Measurements from ENCODE around the gene DPEP2.
"Not testable (repeated sequence)": the region's sequence is repeated elsewhere in the genome, so short reads cannot be mapped to it uniquely, and the experiment has no call there.

Gene DPEP2

DNA sequence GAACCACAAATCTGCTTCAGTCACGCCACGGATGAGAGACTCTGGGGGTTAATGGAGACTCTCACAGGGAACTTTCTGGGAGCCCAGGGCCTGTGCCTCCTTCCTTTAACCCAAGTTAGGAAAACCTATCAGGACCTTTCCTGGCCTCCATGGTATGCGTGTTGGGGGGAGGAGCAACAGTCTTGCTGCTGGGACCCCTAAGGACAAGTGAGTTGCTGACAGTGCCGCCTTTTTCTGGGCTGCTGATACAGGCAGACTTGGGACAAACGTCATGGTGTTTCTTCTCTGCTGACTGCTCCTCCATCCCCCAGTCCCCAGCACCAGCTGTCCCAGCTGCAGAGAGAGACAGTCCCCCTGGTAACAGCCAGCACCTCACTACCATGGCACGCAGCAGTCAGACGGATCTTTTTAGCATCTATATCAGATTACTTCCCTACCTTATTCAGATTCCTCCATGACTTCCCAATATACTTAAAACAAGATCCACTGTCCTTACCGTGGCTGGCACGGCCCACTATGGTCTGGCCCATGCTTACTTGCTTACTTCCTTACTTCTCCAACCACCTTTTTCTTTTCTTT lies 10.0 kb upstream of the DPEP2 start:
- in situ Hi-C loops (cut with MboI; ENCODE audit: low sequenced_read_pairs): no loop called here

DNA sequence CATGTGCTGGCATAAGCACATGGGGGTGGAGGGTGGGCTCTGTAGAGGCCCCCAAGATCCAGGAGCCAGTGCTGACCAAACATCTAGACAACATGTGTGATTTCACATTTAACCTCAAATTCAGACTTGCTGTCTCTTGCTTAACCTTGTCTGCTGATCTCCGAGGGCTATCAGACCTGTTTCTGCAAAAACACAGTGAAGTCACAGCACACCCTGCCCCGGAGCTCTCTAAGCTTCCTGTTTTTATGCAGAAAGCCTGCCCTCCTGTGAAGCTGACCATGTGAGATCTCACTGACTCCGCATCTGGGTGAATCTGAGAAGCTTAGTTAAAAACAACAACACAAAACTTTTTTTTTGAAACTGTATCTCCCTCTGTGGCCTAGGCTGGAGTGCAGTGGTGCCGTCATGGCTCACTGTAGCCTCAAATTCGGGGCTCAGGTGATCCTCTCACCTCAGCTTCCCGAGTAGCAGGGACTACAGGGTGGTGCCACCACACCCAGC lies 6.6 kb upstream of the DPEP2 start:
- in situ Hi-C loops (cut with MboI; ENCODE audit: low sequenced_read_pairs): no loop called here

DNA sequence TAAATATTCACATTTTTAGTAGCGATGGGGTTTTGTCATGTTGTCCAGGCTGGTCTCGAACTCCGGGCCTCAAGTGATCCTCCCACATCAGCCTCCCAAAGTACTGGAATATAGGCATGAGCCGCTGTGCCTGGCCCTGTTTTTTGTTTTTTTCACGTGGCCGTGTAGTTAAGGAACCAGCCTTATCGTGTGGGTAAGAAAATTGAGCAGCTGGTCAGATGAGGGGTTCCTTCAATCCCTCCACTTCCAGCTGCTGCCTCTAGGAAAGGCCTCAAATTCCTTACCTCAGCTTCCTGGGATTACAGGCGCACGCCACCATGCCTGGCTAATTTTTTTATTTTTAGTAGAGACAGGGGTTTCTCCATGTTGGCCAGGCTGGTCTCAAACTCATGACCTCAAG lies 5.9 kb upstream of the DPEP2 start:
- in situ Hi-C loops (cut with MboI; ENCODE audit: low sequenced_read_pairs): no loop called here

DNA sequence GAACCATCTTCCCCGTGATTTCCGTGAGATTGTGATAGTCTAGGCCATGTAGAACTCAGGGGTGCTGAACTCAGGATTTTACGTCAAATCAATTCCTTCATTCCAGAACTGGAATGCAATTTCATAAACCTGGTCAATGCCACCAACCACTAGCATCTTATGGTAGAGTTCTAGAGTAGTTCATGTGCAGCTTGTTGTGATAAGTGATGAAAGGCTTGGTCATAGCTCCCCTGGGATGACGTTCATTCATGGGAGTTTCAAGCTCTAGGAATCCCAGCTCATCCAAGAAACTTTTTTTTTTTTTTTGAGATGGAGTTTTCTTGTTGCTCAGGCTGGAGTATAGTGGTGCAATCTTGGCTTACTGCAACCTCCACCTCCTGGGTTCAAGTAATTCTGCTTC lies 3.7 kb upstream of the DPEP2 start:
- in situ Hi-C loops (cut with MboI; ENCODE audit: low sequenced_read_pairs): no loop called here

DNA sequence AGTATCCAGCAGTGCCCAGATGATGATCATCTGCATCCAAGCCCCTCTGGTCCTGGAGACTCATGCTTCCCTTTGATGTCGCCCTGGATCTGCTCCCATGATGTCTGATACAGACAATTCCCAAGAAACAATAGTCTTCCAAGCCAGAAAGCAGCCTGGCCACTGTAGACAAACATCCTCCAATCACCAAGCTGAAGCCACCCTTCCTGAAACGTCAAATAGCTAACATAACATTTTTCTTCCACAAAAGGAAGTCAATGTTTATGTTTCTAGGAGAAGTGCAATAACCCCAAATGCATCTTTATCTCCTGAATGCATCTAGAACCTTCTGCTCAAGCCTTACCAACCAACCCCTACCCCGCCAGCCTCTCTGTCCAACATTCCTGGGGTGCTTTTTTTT lies 1.2 kb upstream of the DPEP2 start:
- in situ Hi-C loops (cut with MboI; ENCODE audit: low sequenced_read_pairs): no loop called here

DNA sequence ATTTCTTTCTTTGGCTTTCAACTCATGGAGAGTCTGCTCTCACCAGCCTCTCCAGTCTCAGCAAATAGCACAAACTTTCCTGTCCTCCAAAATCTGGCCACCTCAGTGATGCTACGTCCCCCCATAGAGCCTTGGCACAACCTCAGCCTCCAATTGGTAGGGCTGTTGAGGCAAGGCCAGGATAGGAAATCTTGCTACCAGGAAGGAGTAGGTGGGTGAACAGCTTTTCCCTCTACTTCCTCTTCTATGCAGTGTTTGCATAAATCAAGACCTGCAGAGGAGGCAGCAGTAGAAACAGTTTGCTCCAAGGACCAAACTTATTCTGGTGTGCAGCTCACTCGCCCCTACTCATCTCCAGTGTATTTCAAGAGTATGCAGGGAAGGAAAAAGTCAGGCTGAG lies 701 bp upstream of the DPEP2 start:
- in situ Hi-C loops (cut with MboI; ENCODE audit: low sequenced_read_pairs): no loop called here

DNA sequence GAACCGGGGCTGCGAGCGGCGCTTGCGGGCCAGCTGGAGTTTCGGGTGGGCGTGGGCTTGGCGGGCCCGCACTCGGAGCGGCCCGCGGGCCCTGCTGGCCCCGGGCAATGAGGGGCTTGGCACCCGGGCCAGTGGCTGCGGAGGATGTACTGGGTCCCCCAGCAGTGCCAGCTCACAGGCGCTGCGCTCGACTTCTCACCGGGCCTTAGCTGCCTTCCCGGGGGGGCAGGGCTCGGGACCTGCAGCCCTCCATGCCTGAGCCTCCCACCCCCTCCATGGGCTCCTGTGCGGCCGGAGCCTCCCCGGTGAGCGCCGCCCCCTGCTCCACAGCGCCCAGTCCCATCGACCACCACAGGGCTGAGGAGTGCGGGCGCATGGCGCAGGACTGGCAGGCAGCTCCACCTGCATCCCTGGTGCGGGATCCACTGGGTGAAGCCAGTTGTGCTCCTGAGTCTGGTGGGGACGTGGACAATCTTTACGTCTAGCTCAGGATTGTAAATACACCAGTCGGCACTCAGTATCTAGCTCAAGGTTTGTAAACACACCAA lies 979 bp downstream of the DPEP2 start:
- in situ Hi-C loops (cut with MboI; ENCODE audit: low sequenced_read_pairs): not testable (repeated sequence)

DNA sequence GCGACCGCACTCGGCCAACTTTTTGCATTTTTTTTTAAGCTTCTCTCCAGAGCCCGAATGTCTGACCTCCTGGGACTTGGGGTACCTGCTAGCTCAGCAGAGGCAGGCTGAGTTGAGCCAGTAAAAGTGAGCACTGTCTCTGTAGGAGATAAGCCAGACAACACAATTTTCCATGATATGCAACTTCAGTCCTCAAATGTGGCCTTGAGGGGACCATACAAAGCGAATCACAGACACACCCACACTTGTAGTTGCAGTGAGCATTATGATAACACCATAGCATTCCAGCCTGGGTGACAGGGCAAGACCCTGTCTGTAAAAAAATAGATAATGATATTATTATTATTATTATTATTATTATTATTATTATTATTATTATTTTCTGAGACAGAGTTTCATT lies 2.6 kb downstream of the DPEP2 start:
- in situ Hi-C loops (cut with MboI; ENCODE audit: low sequenced_read_pairs): no loop called here

DNA sequence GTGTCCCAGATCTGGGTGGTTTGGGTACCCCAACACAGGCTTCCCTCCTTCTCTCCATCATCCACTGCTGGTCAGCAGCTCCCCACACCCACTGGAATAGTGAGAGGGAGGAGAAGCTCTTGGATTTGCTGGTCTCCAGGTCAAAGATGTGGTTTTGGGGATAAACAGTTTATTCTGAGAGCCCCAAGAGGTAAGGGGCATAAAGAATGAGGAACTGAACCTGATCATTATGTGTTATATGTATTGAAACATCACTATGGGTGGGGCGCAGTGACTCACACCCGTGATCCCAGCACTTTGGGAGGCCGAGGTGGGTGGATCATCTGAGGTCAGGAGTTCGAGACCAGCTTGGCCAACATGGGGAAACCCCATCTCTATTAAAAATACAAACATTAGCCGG lies 3.9 kb downstream of the DPEP2 start:
- in situ Hi-C loops (cut with MboI; ENCODE audit: low sequenced_read_pairs): no loop called here

DNA sequence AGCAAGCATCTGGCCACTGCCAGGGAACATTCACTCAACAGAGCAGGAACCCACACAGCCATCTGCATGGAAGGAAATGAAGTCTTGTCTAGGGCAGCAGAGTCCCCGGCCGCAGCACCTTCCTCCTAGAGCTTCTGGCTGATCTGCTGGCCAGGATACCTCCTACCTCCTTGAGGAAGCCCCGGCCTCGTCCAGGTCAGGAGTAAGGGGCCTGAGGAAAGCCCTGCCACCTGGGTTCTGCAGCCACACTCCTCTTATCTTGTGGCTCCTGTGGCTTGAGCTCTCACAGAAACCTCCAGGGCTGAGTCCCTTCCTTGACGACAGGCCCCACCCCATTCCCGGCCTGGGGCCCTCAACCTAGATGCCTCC lies 5.3 kb downstream of the DPEP2 start:
- in situ Hi-C loops (cut with MboI; ENCODE audit: low sequenced_read_pairs): not testable (repeated sequence)

DNA sequence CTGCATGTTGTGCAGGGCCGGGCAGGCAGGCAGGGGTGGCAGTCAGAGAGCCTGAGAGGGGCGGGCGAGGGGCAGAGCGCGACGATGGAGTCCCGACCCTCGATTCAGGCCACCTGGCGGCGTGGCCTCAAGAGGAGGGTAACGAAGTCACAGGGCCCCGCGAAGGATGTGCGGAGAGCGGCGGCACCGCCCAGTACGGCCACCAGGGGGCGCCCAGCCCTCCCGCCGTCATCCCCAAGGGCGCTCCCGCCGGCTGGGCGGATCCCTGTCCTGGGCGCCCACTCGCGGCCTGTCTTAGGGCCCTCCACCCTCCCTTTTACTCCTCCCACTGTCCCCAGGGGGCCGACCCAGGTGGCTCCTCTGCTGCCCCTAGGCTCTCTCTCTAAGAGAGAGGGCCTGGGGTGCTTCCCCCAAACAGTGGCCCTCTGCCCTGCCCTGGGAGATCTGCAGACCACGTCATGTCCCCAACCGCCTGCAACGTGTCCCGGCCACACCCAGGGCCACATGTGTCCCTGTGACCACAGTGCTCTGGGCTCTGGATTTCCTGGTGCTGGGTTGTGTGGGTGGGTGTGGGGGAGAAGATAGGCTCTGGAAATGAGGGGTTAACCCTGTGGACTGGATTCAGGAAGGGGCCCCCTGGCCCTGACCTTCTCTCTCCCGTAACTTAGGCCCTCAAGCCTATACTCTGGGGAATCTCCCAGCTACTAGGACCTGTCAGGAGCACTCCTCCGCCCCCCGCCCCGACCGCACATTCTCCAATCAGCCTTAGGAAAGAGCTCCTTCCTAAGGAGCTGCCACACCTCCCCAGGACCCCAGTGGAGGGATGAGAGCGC lies 5.9 kb downstream of the DPEP2 start:
- in situ Hi-C loops (cut with MboI; ENCODE audit: low sequenced_read_pairs): no loop called here

DNA sequence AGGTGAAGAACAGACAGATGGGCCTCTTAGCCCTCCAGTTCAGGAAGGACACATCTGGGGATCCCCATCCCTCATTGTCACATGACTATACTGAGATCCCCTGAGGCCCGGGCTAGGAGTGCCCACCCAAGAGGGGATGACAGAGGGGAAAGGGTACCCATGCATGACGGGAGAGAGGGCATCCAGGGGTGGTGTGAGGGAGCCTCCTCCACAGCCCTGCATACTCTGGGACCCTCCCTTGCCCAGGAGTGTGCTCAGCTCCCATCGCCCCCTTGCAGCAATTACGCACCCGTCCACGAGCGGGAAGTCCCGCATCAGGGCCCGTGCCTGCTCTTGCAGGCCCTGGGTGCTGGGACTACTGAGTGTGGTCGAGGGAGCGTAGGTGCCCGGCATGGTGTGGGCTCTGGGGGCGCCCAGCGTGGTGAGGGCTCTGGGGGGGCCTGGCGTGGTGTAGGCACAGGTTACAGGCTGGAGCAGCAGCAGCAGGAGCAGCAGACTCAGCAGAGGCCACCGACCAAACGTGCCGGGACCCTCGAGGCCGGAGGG lies 6.5 kb downstream of the DPEP2 start:
- in situ Hi-C loops (cut with MboI; ENCODE audit: low sequenced_read_pairs): no loop called here

DNA sequence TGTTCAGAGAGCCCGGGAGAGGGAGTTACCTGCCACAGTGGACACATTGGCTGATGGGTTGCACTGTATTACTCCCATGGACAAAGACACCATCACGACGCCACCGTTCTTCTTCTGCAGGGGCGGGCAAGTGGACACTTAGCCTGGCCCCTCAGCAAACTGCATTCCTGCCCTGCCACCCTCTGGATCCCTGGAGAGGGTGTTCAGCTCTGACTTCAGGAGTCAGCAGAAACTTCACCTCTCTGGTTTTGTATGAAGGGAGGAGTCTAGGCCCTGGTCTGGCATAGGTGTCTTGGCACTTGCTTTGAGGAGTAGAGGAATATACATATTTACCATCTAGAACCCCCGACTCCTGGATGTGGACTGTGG lies 9.3 kb downstream of the DPEP2 start:
- in situ Hi-C loops (cut with MboI; ENCODE audit: low sequenced_read_pairs): no loop called here

DNA sequence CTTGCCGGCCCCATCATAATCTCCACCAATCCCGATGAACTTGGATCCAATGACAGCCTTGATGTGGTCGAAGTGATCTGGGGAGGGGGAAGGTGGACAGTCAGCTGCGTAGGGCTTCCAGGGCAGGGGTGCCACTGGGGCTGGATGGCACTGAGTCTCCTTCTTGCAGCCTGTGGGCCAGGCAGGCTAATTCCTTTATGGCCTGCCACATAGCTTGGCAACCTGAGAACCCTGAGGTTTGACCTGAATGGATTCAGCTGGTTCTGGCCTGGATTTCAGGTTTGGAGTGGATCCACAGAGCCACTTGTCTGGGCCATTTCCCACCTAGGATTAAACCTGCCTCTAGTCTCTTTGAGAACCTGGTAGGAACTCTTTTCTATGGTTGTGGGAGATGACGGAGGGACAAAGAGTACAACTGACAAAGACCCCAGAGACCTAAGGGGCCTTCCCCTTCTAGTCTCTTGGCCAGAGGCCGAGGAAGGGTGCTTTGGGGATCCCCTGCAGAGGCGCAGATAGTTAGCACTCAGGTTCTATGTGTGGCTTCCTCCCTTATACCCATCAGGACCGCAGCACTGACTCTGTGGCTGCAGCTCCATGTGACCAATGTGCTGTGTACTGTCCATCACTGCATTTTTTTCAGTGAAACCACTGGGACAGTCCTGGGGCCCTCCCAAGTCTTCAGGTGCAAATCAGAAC lies 9.8 kb downstream of the DPEP2 start:
- in situ Hi-C loops (cut with MboI; ENCODE audit: low sequenced_read_pairs): no loop called here

DNA sequence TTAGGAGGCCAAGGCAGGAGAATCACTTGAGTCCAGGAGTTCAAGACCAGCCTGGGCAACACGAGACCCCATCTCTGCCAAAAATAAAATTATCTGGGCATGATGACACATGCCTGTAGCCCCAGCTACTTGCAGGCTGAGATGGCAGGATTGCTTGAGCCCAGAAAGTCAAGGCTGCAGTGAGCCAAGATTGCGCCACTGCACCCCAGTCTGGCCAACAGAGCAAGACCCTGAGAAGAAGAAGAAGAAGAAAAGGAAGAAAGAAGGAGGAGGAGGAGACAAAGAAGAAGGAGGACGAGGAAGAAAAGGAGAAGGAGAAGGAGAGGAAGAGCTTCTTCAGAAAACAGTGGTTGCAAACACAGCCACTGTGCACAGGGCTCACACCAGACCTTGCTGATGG lies 10.6 kb downstream of the DPEP2 start:
- in situ Hi-C loops (cut with MboI; ENCODE audit: low sequenced_read_pairs): no loop called here

DNA sequence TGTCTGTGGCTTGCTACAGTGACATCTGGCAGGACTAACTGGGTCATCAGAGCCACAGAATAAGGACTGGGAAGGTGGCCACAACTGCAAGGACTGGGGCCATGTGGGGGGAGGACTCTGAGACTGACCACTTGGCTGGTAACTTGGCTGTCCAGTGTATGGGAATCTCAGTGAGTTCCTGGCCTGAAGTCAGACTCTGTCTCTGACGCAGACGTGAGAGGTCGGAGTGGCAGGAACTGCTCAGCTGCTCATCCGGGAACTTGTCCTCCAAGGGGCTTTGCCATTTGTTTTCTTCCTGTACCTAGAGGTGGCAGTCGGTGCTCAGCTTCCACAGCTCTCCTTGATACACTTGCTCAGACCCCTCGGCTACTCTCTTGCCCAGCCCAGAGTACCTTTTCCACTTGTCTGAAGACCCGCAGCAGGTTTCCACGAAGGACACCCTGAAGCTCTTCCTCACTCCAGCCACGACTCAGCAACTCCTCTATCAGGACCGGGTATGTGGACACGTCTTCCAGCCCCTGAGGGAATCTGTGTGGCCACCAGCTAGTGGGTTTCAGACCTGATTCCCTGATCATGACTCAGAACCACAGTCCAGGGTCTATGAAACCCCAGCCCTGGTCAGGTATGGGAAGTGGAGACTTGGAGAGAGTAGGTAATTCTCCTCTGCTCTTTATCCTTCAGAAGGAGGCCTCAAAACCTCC lies 11.7 kb downstream of the DPEP2 start:
- in situ Hi-C loops (cut with MboI; ENCODE audit: low sequenced_read_pairs): no loop called here

DNA sequence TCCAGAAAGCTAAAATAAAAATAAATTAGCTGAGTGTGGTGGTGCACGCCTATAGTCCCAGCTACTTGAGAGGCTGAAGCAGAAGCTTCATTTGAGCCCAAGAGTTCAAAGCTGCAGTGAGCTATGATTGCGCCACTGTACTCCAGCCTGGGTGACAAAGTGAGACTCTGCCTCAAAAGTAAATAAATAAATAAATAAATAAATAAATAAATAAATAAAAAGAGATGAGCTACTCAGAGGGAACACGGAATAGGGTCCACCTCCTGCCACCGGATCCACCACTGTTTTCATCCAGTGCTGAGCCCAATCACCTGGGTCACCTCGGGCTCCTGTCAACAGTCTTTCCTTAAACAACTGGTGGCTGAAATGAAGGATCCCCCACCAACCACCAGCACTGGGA lies 12.3 kb downstream of the DPEP2 start:
- in situ Hi-C loops (cut with MboI; ENCODE audit: low sequenced_read_pairs): no loop called here

DNA sequence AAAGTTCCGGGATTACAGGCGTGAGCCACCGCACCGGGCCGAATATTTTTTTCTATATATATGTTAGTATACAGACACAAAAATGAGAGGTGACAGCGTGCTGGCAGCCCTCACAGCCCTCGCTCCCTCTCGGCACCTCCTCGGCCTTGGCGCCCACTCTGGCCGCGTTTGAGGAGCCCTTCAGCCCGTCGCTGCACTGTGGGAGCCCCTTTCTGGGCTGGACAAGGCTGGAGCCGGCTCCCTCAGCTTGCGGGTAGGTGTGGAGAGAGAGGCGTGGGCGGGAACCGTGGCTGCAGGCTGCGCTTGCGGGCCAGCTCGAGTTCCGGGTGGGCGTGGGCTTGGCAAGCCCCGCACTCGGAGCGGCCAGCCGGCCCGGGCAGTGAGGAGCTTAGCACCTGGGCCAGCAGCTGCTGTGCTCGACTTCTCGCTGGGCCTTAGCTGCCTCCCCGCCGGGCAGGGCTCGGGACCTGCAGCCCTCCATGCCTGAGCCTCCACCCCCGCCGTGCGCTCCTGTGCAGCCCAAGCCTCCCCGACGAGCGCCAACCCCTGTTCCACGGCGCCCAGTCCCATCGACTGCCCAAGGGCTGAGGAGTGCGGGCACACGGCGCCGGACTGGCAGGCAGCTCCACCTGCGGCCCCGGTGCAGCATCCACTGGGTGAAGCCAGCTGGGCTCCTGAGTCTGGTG lies 17.1 kb downstream of the DPEP2 start:
- in situ Hi-C loops (cut with MboI; ENCODE audit: low sequenced_read_pairs): no loop called here

DNA sequence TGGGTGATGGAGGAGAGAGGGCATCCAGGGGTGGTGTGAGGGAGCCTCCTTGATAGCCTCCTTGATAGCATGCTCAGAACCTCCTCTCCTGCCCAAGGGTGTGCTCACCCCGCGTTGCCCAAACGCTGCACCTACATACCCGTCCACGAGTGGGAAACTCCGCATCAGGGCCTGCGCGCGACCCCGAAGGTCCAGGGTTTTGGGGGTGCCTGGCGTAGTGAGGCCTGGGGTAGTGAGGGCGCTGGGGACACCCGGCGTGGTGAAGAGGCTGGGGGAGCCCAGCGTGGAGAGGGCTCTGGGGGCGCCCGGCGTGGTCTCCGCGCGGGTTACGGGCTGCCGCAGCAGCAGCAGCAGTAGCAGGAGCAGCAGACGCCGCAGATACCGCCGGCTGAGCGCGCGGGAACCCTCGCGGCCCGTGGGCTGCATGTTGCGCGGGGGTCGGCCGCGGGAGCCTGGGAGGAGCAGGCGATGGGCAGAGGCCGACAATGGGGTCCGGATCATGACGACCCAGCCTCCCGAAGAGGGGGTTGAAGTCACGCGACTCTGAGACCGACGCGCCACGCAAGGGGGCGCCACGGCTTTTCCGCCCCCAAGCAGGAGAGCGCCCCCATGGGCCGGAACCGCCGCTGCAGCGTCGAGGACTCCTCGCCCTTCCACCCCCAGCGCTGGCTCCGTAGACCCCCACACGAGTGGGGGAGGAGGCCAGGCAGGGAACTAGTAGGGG lies 19.2 kb downstream of the DPEP2 start, which contains the start of gene DPEP3:
DPEP3 (minus strand) TSS at position 545 of the 724 bp plus-strand sequence; CDS start at position 426, 119 bp downstream.
- in situ Hi-C loops (cut with MboI; ENCODE audit: low sequenced_read_pairs): no loop called here

All from hTERT RPE-1 (cell line).